PC-3 (cell line): Measurements from ENCODE around the gene CAMK1D. TPM values are rescaled to one million over a fixed set of nuclear protein-coding genes. Genes with fewer than 3 reads are reported as not detected.

ENCODE experiments used
- ATAC-seq: fragments of 200-7000 bp; cut with Tn5 transposase; 2 replicates; pipeline ENCODE4 v1.9.1; 2020; ENCODE audit warnings: mild to moderate bottlenecking, moderate library complexity
- BruUV-seq: library from RNA; stranded (reverse); fragments of 400-500 nt; replicated peaks from 2 replicates; lab custom pipeline; 2021; lab: Mats Ljungman, UMichigan
- CTCF ChIA-PET: fragments of 300-600 bp; sonication (Branson Sonifier 250); formaldehyde crosslinking; loops from one replicate; lab custom pipeline; 2022; ENCODE audit warnings: antibody characterized with exemption; lab: Charles Lee
- POLR2A ChIA-PET: fragments of 300-600 bp; sonication (Branson Sonifier 250); formaldehyde crosslinking; loops from one replicate; lab custom pipeline; 2022; ENCODE audit warnings: antibody characterized with exemption; ENCODE audit not compliant: unreplicated experiment; lab: Charles Lee
- DNase-seq: peaks from one replicate; pipeline ENCODE4 v3.0.0-alpha.2; 2015
- H2AFZ ChIP-seq: fragments of 300-600 bp; sonication (generic); 2 replicates; pipeline ENCODE4 v1.6.0; 2016; ENCODE audit warnings: antibody characterized with exemption, low read length
- H3F3A ChIP-seq: fragments of 300-600 bp; sonication (generic); one replicate; pipeline ENCODE4 v1.6.0; 2017; ENCODE audit warnings: antibody characterized with exemption, low read length, control low read depth, mild to moderate bottlenecking; ENCODE audit not compliant: unreplicated experiment
- H3K27ac ChIP-seq: fragments of 300-600 bp; sonication (generic); 2 replicates; pipeline ENCODE4 v1.5.1; 2016; ENCODE audit warnings: mild to moderate bottlenecking, low read length
- H3K27me3 ChIP-seq: fragments of 300-600 bp; sonication (generic); 2 replicates; pipeline ENCODE4 v1.6.1; 2016; ENCODE audit warnings: low read length, mixed read lengths
- H3K36me3 ChIP-seq: fragments of 300-600 bp; sonication (generic); 2 replicates; pipeline ENCODE4 v1.6.1; 2016; ENCODE audit warnings: low read depth, mixed run types, low read length, mixed read lengths
- H3K4me1 ChIP-seq: fragments of 300-600 bp; sonication (generic); 2 replicates; pipeline ENCODE4 v1.5.1; 2016; ENCODE audit warnings: low read length; ENCODE audit not compliant: insufficient read depth
- H3K4me2 ChIP-seq: fragments of 300-600 bp; sonication (generic); 2 replicates; pipeline ENCODE4 v1.6.0; 2016; ENCODE audit warnings: low read length
- H3K4me3 ChIP-seq: fragments of 300-600 bp; sonication (generic); 2 replicates; pipeline ENCODE4 v1.5.1; 2016; ENCODE audit warnings: mild to moderate bottlenecking, low read length, mixed read lengths
- H3K79me2 ChIP-seq: fragments of 300-600 bp; sonication (generic); 2 replicates; pipeline ENCODE4 v1.6.1; 2017; ENCODE audit warnings: low read length, mixed read lengths
- H3K9ac ChIP-seq: fragments of 300-600 bp; sonication (generic); 2 replicates; pipeline ENCODE4 v1.6.0; 2016; ENCODE audit warnings: mild to moderate bottlenecking, low read length
- H3K9me2 ChIP-seq: fragments of 300-600 bp; sonication (generic); replicated peaks from 2 replicates; pipeline ENCODE4 v1.6.1; 2016; ENCODE audit warnings: mixed run types, low read length, mixed read lengths
- H3K9me3 ChIP-seq: fragments of 300-600 bp; sonication (generic); 2 replicates; pipeline ENCODE4 v1.6.1; 2016; ENCODE audit warnings: low read length, mixed read lengths
- H4K20me1 ChIP-seq: fragments of 300-600 bp; sonication (generic); 2 replicates; pipeline ENCODE4 v1.6.1; 2016; ENCODE audit warnings: low read length, mixed read lengths
- CTCF ChIP-seq: fragments of 300-600 bp; sonication (generic); conservative IDR thresholded peaks from 2 replicates; pipeline ENCODE4 v1.5.1; 2017; ENCODE audit warnings: antibody characterized with exemption, low read depth, mild to moderate bottlenecking, low read length
- EZH2 ChIP-seq: fragments of 300-600 bp; sonication (generic); IDR thresholded peaks from one replicate; pipeline ENCODE4 v1.6.1; 2017; ENCODE audit warnings: antibody characterized with exemption, mild to moderate bottlenecking, low read length; ENCODE audit not compliant: unreplicated experiment
- EZH2phosphoT487 ChIP-seq: fragments of 300-600 bp; sonication (generic); IDR thresholded peaks from 2 replicates; pipeline ENCODE4 v1.6.1; 2018; ENCODE audit warnings: mild to moderate bottlenecking, antibody characterized with exemption, low read length, borderline replicate concordance
- intact Hi-C: fragments of 100-400 bp; cut with micrococcal nuclease; formaldehyde crosslinking; loops from 2 replicates; pipeline ENCODE4 v1.9.0; 2023
- total RNA-seq: library from RNA; depleted of rRNA; stranded (reverse); fragments of >200 nt; gene quantifications from 2 replicates; pipeline ENCODE4 v1.2.3, GENCODE V29; 2014

The CAMK1D gene
- total RNA-seq, 1 experiment from 2014 or later = 1.3 TPM

GRCh38 chr10:12684784-12685183, 335.4 kb downstream of the CAMK1D start:
- DNase-seq (no peak), ATAC-seq (no peak)
- H4K20me1 ChIP-seq = no peaks in the 10 kb centered on the region
- no peaks in the 10 kb centered on the region for H3K27me3 ChIP-seq
- no peak overlapping the region for H3K9ac ChIP-seq
- H3K4me2 ChIP-seq = no peak overlapping the region
- no peak overlapping the region for H2AFZ ChIP-seq
- intact Hi-C loops = no loop called here
- no peak overlapping the region for H3K27ac ChIP-seq
- no peaks in the 10 kb centered on the region for H3K36me3 ChIP-seq
- no peaks in the 10 kb centered on the region for H3K9me3 ChIP-seq
- no peaks in the 10 kb centered on the region for H3F3A ChIP-seq
- BruUV-seq = no TSS peak
- H3K4me1 ChIP-seq = no peaks in the 10 kb centered on the region
- no peak overlapping the region for H3K4me3 ChIP-seq
- ChIA-PET CTCF (no interaction called here), POLR2A (no interaction called here)
- no peaks in the 10 kb centered on the region for H3K9me2 ChIP-seq
- no peak for TF ChIP-seq EZH2
- TF ChIP-seq EZH2phosphoT487 = no peak
- no peak for TF ChIP-seq CTCF
- no peaks in the 10 kb centered on the region for H3K79me2 ChIP-seq

GRCh38 chr10:12685261-12686058, 336.1 kb downstream of the CAMK1D start:
- CTCF ChIA-PET = no interaction called here
- Histone ChIP-seq H3K4me1 (no peaks in the 10 kb centered on the region), H3K27ac (no peak overlapping the region), H4K20me1 (no peaks in the 10 kb centered on the region), H3K9ac (no peak overlapping the region), H3K9me3 (no peaks in the 10 kb centered on the region), H3K4me2 (no peak overlapping the region), H2AFZ (no peak overlapping the region), H3K36me3 (no peaks in the 10 kb centered on the region), H3K9me2 (no peaks in the 10 kb centered on the region), H3K79me2 (no peaks in the 10 kb centered on the region), H3K27me3 (no peaks in the 10 kb centered on the region), H3K4me3 (no peak overlapping the region), H3F3A (no peaks in the 10 kb centered on the region)
- no peak for TF ChIP-seq CTCF
- no peak for TF ChIP-seq EZH2phosphoT487
- no peak for TF ChIP-seq EZH2
- DNase-seq (no peak), ATAC-seq (no peak)
- POLR2A ChIA-PET = no interaction called here
- BruUV-seq = no TSS peak
- intact Hi-C loops = no loop called here

GRCh38 chr10:12687996-12688395, 338.6 kb downstream of the CAMK1D start:
- H3K27ac ChIP-seq = no peak overlapping the region
- intact Hi-C loops = no loop called here
- no peak for TF ChIP-seq EZH2phosphoT487
- no peak for TF ChIP-seq EZH2
- TF ChIP-seq CTCF = no peak
- H3K79me2 ChIP-seq = no peaks in the 10 kb centered on the region
- BruUV-seq = no TSS peak
- H3K9me3 ChIP-seq = no peaks in the 10 kb centered on the region
- no peak overlapping the region for H3K9ac ChIP-seq
- no peak overlapping the region for H3K4me2 ChIP-seq
- H3K27me3 ChIP-seq = no peaks in the 10 kb centered on the region
- ChIA-PET CTCF (no interaction called here), POLR2A (no interaction called here)
- no peaks in the 10 kb centered on the region for H3K9me2 ChIP-seq
- no peaks in the 10 kb centered on the region for H3K36me3 ChIP-seq
- no peak for ATAC-seq
- no peaks in the 10 kb centered on the region for H4K20me1 ChIP-seq
- H3F3A ChIP-seq = no peaks in the 10 kb centered on the region
- DNase-seq = no peak
- no peak overlapping the region for H2AFZ ChIP-seq
- H3K4me3 ChIP-seq = no peak overlapping the region
- no peaks in the 10 kb centered on the region for H3K4me1 ChIP-seq
